Activated CD4-positive, alpha-beta memory T cell treated with anti-CD3 and anti-CD28 coated beads, Interleukin-2, amount 10 ng/mL, durations not matched to agents 7 days and 5 days (primary cell): ENCODE data around the gene ATP1A3. TPM values are rescaled to one million over a fixed set of nuclear protein-coding genes. Genes with fewer than 3 reads are reported as not detected.
"Not testable (repeated sequence)": the region's sequence is repeated elsewhere in the genome, so short reads cannot be mapped to it uniquely, and the experiment has no call there.

ENCODE experiments used
- CTCF ChIA-PET: fragments of 350-600 bp; sonication (Branson Sonifier 250); formaldehyde crosslinking; loops from one replicate; lab custom pipeline; 2021; ENCODE audit warnings: antibody characterized with exemption, inconsistent platforms; lab: Charles Lee
- POLR2A ChIA-PET: fragments of 350-600 bp; sonication (Branson Sonifier 250); formaldehyde crosslinking; loops from one replicate; lab custom pipeline; 2021; ENCODE audit warnings: antibody characterized with exemption; lab: Charles Lee
- DNase-seq: peaks from one replicate; pipeline ENCODE4 v3.0.0-alpha.2; 2020
- H3K27ac Mint-ChIP-seq: one replicate; pipeline ENCODE4 v1.8.0; 2021; ENCODE audit warnings: mild to moderate bottlenecking, mixed read lengths
- H3K27me3 Mint-ChIP-seq: one replicate; pipeline ENCODE4 v1.8.0; 2021; ENCODE audit warnings: mixed read lengths
- H3K36me3 Mint-ChIP-seq: one replicate; pipeline ENCODE4 v1.8.0; 2021; ENCODE audit warnings: low read depth, mixed read lengths
- H3K4me1 Mint-ChIP-seq: one replicate; pipeline ENCODE4 v1.8.0; 2021; ENCODE audit warnings: mixed read lengths
- H3K4me3 Mint-ChIP-seq: one replicate; pipeline ENCODE4 v1.8.0; 2021; ENCODE audit warnings: mild to moderate bottlenecking, mixed read lengths
- H3K9me3 Mint-ChIP-seq: one replicate; pipeline ENCODE4 v1.8.0; 2021; ENCODE audit warnings: mixed read lengths
- total RNA-seq, 2 experiments: library from RNA; stranded (reverse); gene quantifications; one replicate each; pipeline ENCODE4 v1.2.3, GENCODE V29; 2021

ATP1A3 gene
- total RNA-seq: 1 to 10 TPM; 1.2 to 1.9 TPM

DNA sequence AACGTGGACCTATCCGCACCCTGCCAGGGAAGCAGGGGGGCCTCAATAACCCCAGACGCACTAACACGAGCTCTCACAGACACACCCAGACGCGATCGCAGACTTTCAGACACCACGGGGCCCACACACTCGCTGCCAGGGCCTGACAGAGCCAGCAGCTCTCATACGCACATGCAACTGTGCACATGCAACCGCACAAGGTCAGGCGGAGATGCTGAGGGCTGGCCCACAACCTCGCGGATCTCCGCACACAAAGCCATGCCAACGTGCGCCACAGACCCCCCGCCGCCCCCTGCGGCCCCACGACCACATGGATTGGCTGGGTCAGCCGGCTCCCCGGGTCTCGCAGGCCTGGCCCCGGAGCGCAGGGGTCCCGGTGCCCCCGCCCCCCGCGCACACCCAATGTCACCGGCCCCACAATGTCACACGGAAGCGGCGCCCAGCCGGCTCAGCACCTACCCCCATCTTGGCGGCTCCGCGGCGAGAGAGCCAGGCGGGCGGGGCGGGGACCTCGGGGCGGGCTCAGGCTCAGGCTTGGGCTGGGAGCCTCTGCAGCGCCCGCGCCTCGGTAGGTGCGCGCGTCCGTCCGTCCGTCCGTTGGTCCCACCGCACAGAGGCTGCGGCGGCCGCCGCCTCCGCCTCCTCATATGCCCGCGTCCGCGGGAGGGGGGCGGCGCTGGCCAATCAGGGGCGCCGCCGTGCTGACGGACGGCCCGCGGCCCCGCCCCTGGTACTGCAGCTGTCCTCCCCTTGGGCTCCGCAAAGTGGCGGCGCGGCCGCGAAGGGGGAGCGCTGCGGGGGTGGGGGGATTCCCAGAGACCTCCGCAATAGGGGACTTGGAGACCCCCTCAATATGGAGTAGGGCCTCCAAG lies at the start of gene ATP1A3:
Gene ATP1A3, minus strand, starts transcription at position 619 of the 872 bp plus-strand sequence. Its CDS starts 154 bp downstream, at position 465.
- no peaks in the 10 kb centered on the region for H3K9me3 Mint-ChIP-seq
- peak within 1 kb of the TSS; percentile 66 for H3K4me3 Mint-ChIP-seq
- H3K36me3 Mint-ChIP-seq: no peaks in the 10 kb centered on the region
- ChIA-PET POLR2A (no interaction called here), CTCF (interaction anchor here (0.5 to 0.6 kb wide), 2 partner anchors 80 to 120 kb away, joined by 3 read pairs; no protein-coding TSS in a partner anchor)
- no peak within 1 kb of the TSS for H3K27ac Mint-ChIP-seq
- DNase-seq: peak; percentile 63
- H3K27me3 Mint-ChIP-seq: peaks cover 44% of the 10 kb centered on the region
- peaks cover 32% of the 10 kb centered on the region for H3K4me1 Mint-ChIP-seq

DNA sequence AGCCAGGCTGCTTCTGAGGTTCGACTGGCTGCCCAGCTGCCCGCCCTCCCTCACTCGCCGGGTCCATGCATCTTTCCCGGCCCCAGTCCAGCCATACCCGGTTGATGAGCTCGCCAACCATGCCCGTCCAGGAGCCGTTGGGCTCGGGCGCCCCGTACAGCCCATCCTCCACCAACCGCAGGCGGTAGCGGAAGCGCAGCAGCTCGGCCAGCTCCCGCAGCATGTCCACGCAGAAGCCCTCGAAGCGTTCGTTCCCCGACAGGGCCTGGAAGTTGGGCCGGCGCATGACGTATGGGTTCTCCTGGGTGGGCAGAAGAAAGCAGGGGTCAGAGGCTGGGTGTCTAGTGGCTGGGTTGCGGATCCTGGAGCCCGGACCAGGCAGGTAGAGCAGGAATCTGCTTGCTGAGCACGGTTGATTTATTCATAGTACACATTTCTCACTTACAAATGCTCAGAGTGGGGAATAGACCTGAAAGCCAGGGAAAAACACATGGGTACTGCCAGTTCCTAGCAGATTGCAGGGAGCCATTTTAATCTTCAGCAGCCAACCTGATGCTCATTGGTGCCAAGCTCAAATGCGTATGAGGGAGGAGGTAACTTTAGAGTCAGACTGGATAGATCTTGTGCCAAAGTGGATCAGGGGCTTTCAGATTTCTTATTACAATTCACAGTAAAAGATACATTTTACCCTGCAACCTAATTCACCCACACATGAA lies 48.6 kb upstream of the ATP1A3 start:
- no peak for DNase-seq
- Mint-ChIP-seq H3K27me3 (peaks cover 5% of the 10 kb centered on the region), H3K27ac (no peak overlapping the region), H3K9me3 (no peaks in the 10 kb centered on the region), H3K4me1 (no peaks in the 10 kb centered on the region), H3K4me3 (no peak overlapping the region), H3K36me3 (no peaks in the 10 kb centered on the region)
- ChIA-PET POLR2A (no interaction called here), CTCF (no interaction called here)

DNA sequence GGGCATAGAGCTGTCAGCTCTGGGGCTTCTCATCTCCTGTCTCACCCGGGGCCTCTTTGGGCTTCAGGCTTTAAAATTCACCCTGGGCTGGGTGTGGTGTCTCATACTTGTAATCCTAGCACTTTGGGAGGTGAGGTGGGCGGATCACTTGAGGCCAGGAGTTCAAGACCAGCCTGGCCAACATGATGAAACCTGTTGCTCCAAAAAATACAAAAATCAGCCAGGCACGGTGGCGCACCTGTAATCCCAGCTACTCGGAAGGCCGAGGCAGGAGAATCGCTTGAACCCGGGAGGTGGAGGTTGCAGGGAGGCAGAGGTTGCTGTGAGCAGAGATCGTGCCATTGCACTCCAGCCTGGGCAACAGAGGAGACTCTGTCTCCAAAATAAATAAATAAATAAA lies 46.5 kb upstream of the ATP1A3 start:
- H3K4me3 Mint-ChIP-seq, POLR2A ChIA-PET, H3K4me1 Mint-ChIP-seq, H3K27me3 Mint-ChIP-seq, DNase-seq, H3K36me3 Mint-ChIP-seq, H3K27ac Mint-ChIP-seq, H3K9me3 Mint-ChIP-seq: not testable (repeated sequence)
- CTCF ChIA-PET: interaction anchor here (0.8 to 1.4 kb wide), 2 partner anchors 11 kb away, joined by 3 read pairs; no protein-coding TSS in a partner anchor

DNA sequence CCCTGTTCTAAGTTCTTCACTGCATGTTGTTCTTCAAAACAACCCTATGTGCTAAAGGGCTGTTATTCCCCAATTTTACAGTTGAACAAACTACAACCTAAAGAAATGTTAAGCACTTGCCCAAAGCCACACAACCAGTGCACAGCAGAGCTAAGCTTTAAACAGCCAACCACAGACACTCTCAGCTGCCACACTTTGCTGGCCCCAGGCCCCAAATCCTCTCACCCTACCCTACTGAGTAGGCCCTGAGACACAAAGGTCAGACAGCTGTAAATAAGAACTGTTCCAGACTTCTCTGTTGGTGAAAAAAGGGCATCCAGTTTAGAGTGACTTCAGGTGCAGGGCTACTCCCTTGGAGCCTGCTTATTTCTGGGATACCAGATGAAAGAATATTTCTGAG lies 46.0 kb upstream of the ATP1A3 start:
- H3K36me3 Mint-ChIP-seq: no peaks in the 10 kb centered on the region
- H3K27me3 Mint-ChIP-seq: peaks cover 3% of the 10 kb centered on the region
- H3K9me3 Mint-ChIP-seq: no peaks in the 10 kb centered on the region
- H3K4me1 Mint-ChIP-seq: peaks cover 1% of the 10 kb centered on the region
- CTCF ChIA-PET: interaction anchor here (0.6 to 1.4 kb wide), 3 partner anchors 10 to 220 kb away, joined by 3 read pairs; no protein-coding TSS in a partner anchor
- H3K27ac Mint-ChIP-seq: no peak overlapping the region
- POLR2A ChIA-PET: no interaction called here
- H3K4me3 Mint-ChIP-seq: no peak overlapping the region
- no peak for DNase-seq

DNA sequence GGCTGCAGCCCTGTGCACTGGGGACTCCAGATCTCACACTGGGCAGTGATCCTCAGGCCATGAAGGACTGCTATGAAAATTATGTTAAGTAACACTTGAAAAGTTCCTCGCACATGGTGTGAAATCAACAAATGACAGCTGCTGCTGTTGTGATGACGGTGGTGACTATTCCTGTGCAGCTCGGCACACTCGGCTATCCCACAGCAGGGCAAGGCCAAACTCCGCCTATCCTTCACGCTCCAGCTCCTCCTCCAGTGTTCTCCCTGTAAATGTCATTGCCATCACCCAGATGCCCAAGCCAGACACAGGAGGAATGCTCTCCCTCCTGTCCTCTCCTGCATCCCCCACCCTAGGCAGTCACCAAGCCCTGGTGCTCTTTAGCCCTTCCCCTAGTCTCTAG lies 44.6 kb upstream of the ATP1A3 start:
- DNase-seq: no peak
- H3K36me3 Mint-ChIP-seq: no peaks in the 10 kb centered on the region
- no peak overlapping the region for H3K27ac Mint-ChIP-seq
- H3K9me3 Mint-ChIP-seq: no peaks in the 10 kb centered on the region
- no peaks in the 10 kb centered on the region for H3K27me3 Mint-ChIP-seq
- H3K4me3 Mint-ChIP-seq: no peak overlapping the region
- ChIA-PET CTCF (no interaction called here), POLR2A (no interaction called here)
- peaks cover 7% of the 10 kb centered on the region for H3K4me1 Mint-ChIP-seq

DNA sequence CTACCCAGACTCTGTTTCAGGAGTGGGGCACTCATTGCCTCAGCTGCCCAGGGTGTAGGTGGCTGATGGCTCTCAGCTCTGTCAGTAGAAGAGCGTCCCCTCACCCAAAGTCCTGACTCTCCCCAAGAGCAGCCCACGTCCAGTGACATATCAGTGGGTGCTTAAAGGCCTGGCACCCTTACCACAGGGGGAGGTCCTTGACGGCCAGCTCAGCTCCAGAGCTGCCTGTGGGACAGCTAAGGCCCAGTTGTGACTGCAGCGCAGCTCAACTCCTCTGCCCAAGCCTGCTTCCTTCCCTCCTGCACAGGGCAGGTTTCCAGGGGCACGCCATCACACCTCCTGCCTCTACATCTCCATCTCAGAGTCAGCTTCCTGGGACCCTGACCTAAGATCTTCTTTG lies 43.6 kb upstream of the ATP1A3 start:
- no peak overlapping the region for H3K27ac Mint-ChIP-seq
- DNase-seq: no peak
- ChIA-PET CTCF (no interaction called here), POLR2A (no interaction called here)
- H3K36me3 Mint-ChIP-seq: no peaks in the 10 kb centered on the region
- H3K27me3 Mint-ChIP-seq: no peaks in the 10 kb centered on the region
- H3K4me3 Mint-ChIP-seq: no peak overlapping the region
- no peaks in the 10 kb centered on the region for H3K9me3 Mint-ChIP-seq
- peaks cover 7% of the 10 kb centered on the region for H3K4me1 Mint-ChIP-seq

DNA sequence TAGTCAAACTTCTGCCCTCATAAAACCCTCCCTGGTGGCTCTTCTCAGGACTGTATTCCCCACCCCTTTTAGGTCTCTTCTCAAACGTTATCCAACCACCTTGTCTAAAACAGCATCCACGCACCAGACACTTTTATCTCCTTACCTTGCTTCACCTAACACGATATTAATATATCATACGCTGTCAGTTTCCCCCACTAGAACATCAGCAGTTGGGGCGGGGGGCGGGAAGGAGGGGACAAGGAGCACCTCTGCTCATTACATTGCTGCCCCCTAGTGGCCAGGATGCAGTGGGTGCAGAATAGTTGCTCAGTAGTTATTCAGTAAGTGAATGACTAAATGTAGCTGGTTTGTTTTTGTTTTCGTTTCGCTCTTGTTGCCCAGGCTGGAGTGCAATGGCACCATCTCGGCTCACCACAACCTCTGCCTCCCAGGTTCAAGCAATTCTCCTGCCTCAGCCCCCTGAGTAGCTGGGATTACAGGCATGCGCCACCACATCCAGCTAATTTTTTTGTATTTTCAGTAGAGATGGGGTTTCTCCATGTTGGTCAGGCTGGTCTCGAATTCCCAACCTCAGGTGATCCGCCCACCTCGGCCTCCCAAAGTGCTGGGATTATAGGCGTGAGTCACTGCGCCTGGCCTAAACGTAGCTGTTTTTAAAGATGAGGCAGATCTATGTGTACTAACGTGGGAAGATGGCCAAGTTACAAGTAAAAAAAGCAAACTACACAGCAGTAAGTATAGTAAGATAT lies 40.8 kb upstream of the ATP1A3 start:
- POLR2A ChIA-PET, H3K27ac Mint-ChIP-seq, H3K36me3 Mint-ChIP-seq, H3K27me3 Mint-ChIP-seq, H3K4me1 Mint-ChIP-seq, H3K9me3 Mint-ChIP-seq: not testable (repeated sequence)
- DNase-seq: peak; percentile 73
- H3K4me3 Mint-ChIP-seq: peak overlapping the region; percentile 28
- CTCF ChIA-PET: interaction anchor here (0.5 to 1.6 kb wide), 39 partner anchors 9 to 440 kb away, joined by 3 to 32 read pairs (median 4); partner anchors contain the start of genes RABAC1, RPS19 and ZNF574

DNA sequence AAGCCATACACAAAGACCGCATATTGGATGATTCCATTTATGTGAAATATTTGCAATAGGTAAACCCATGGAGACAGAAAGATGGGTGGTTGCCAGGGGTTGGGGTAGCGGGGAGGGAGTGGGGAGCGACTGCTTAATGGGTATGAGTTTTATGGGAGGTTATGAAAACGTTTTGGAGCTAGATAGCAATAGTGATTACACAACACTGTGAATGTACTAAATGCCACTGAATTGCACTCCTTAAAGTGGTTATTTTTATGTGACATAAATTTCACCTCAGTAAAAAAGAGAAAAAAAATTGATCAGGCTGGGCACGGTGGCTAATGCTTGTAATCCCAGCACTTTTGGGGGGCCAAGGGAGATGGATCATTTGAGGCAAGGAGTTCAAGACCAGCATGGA lies 39.4 kb upstream of the ATP1A3 start:
- ChIA-PET CTCF (no interaction called here), POLR2A (no interaction called here)
- no peak overlapping the region for H3K4me3 Mint-ChIP-seq

DNA sequence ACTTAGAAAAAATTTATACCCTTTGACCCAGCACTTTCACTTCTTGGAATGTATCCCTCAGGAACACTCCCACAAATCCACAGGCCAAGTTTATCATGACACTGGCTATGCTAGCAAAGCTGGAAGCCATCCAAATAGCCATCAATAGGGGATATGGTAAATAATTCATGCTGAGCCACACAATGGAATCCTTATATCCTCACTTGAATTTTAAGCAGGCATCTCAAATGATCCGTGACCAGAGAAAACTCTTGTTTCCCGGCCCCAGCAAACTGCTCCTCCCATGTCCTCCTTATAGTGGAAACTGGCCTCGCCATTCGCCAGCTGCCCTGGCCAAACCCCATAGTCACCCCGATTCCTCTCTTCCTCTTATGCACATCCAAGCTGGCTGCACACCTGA lies 38.4 kb upstream of the ATP1A3 start:
- H3K27ac Mint-ChIP-seq: no peak overlapping the region
- no peak overlapping the region for H3K4me3 Mint-ChIP-seq
- POLR2A ChIA-PET: no interaction called here
- peaks cover 13% of the 10 kb centered on the region for H3K27me3 Mint-ChIP-seq
- H3K4me1 Mint-ChIP-seq: peaks cover 7% of the 10 kb centered on the region
- DNase-seq: no peak
- CTCF ChIA-PET: no interaction called here
- no peaks in the 10 kb centered on the region for H3K36me3 Mint-ChIP-seq
- no peaks in the 10 kb centered on the region for H3K9me3 Mint-ChIP-seq

More for the DNA sequence above, 39.4 kb upstream of the ATP1A3 start:
- Mint-ChIP-seq H3K9me3 (no peaks in the 10 kb centered on the region), H3K27ac (no peak overlapping the region), H3K27me3 (peaks cover 11% of the 10 kb centered on the region), H3K36me3 (no peaks in the 10 kb centered on the region), H3K4me1 (peaks cover 7% of the 10 kb centered on the region)
- no peak for DNase-seq

DNA sequence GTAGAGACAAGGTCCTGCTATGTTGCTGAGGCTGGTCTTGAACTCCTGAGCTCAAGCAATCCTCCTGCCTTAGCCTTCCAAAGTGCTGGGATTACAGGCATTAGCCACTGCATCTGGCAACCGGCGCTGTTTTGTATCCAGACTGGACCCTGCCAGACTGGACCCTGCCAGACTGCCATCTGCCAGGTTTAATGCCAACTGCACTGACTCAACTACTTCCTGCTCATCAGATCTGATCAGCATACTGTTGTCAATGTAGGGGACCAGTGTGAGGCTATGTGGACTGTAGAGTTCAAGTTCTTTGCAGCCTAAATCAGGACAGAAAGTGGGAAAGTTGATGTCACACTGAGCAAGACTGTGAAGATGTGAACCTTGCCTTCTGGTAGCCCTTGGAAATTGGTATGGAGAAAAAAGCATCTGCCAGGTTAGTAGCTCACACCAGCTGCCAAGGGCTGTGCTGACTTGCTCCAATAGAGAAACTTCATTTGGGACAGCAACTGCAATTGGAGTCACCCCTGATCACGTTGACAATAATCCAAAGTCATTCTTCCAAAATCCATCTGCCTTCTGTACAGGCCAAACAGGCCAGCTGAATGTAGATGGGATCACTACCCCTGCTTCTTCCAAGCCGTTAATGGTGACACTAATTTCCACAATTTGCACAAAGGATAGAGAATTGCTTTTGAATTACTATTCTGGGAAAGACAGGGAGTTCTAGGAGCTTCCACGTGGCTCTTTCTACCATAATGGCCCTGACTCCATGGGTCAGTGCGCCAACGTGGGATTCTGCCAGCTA lies 36.8 kb upstream of the ATP1A3 start:
- DNase-seq: no peak
- Mint-ChIP-seq H3K36me3 (no peaks in the 10 kb centered on the region), H3K27me3 (peaks cover 13% of the 10 kb centered on the region), H3K4me3 (no peak overlapping the region), H3K27ac (no peak overlapping the region), H3K4me1 (peaks cover 7% of the 10 kb centered on the region), H3K9me3 (no peaks in the 10 kb centered on the region)
- POLR2A ChIA-PET: no interaction called here
- CTCF ChIA-PET: interaction anchor here (0.6 to 1.3 kb wide), 4 partner anchors 9 to 411 kb away, joined by 3 to 5 read pairs (median 3); no protein-coding TSS in a partner anchor

DNA sequence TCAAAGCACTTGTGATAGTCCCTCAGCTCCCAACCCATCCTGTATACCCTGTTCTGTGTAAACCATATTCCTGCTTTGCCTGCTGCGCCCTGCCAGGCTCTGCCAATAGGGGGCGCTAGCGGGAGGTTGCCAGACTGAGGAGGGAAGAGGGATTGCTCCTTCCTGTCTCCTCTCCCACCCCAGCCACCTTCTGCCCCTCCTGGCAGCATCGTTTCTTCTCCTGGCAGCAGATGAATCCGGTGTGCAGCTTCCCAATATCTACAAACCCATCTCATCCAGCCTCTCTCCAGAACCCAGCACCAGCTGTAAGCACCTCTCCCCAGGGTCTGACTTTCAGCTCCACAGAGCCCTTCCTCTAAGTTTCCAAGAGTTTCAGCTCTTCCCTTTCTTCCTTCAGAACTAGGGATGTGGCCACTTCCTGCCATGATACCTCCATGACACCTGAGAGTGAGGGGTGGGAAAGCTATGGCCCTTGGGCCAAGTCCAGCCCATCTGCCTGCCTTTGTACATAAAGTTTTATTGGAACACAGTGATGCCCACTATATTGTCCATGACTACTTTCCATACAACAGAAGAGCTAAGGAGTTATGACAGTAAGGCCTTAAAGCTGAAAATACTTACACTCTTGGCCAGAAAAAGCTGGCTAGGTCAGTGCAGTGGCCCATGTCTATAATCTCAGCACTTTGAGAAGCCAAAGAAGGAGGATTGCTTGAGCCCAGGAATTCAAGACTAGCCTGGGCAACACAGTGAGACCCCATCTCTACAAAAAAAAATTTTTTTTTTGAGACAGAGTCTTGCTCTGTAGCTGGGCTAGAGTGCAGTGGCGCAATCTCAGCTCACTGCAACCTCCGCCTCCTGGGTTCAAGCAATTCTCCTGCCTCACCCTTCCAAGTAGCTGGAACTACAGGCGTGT lies 34.5 kb upstream of the ATP1A3 start:
- H3K36me3 Mint-ChIP-seq: no peaks in the 10 kb centered on the region
- POLR2A ChIA-PET: interaction anchor here (0.6 kb wide), 1 partner anchor 193 kb away, joined by 3 read pairs; no protein-coding TSS in a partner anchor

More for the DNA sequence above, 34.5 kb upstream of the ATP1A3 start:
- Mint-ChIP-seq H3K4me3 (no peak overlapping the region), H3K9me3 (no peaks in the 10 kb centered on the region), H3K4me1 (no peaks in the 10 kb centered on the region), H3K27me3 (peaks cover 13% of the 10 kb centered on the region), H3K27ac (no peak overlapping the region)
- peak; percentile 47 for DNase-seq
- CTCF ChIA-PET: interaction anchor here (0.6 to 1.9 kb wide), 10 partner anchors 8 to 1695 kb away, joined by 3 to 6 read pairs (median 3); no protein-coding TSS in a partner anchor
